ENCODE measurements around the gene RHOT2.

Gene RHOT2

GRCh38 chr16:714079-714478 lies 46.1 kb downstream of the RHOT2 start:
- DNase-seq (ENCODE audit: low read depth, low spot score), result no peak

- no peak for DNase-seq (ENCODE audit: low read depth, low spot score)
Measured at GRCh38 chr16:714558-715476, 46.9 kb downstream of the RHOT2 start, which contains the start of gene METRN. METRN (plus strand) TSS chr16:715118; CDS start chr16:715290, 172 bp downstream.

GRCh38 chr16:715477-716199 lies 47.7 kb downstream of the RHOT2 start:
- DNase-seq (ENCODE audit: low read depth, low spot score), result no peak

GRCh38 chr16:716200-716568 lies 48.3 kb downstream of the RHOT2 start:
- no peak for DNase-seq (ENCODE audit: low read depth, low spot score)

GRCh38 chr16:716768-717325 lies 48.9 kb downstream of the RHOT2 start:
- no peak for DNase-seq (ENCODE audit: low read depth, low spot score)

GRCh38 chr16:717450-718245 lies 49.7 kb downstream of the RHOT2 start:
- DNase-seq (ENCODE audit: low read depth, low spot score), result no peak

GRCh38 chr16:718389-718788 lies 50.5 kb downstream of the RHOT2 start:
- DNase-seq (ENCODE audit: low read depth, low spot score), result no peak

- no peak for DNase-seq (ENCODE audit: low read depth, low spot score)
Measured at GRCh38 chr16:718922-719321, 51.0 kb downstream of the RHOT2 start.

- DNase-seq (ENCODE audit: low read depth, low spot score), result no peak
Measured at GRCh38 chr16:719815-720446, 52.0 kb downstream of the RHOT2 start.

- DNase-seq (ENCODE audit: low read depth, low spot score), result no peak
Measured at GRCh38 chr16:720447-720989, 52.6 kb downstream of the RHOT2 start.

- DNase-seq (ENCODE audit: low read depth, low spot score), result no peak
Measured at GRCh38 chr16:720990-721764, 53.2 kb downstream of the RHOT2 start, which contains the start of gene ANTKMT. ANTKMT (plus strand) TSS chr16:721146; CDS start chr16:721275, 129 bp downstream.

- no peak for DNase-seq (ENCODE audit: low read depth, low spot score)
Measured at GRCh38 chr16:721765-722540, 54.0 kb downstream of the RHOT2 start.

GRCh38 chr16:722835-723633 lies 55.1 kb downstream of the RHOT2 start:
- no peak for DNase-seq (ENCODE audit: low read depth, low spot score)

- DNase-seq (ENCODE audit: low read depth, low spot score), result no peak
Measured at GRCh38 chr16:723695-724094, 55.8 kb downstream of the RHOT2 start.

Measured in smooth muscle cell of the brain vasculature (primary cell).